Stimulated activated CD4-positive, alpha-beta T cell treated with anti-CD3 and anti-CD28 coated beads, TNF-alpha, amount 100 ng/mL, for 24 hours (primary cell): ENCODE data around the gene ABI1.

Experiments used
- DNase-seq, 3 experiments: peaks; one replicate each; pipeline ENCODE4 v3.0.0-alpha.2; 2020; ENCODE audit warnings: low read depth in 3 of 3

The ABI1 gene

GRCh38 chr10:26717476-26717875 lies 143.3 kb downstream of the ABI1 start:
- no peak for DNase-seq

GRCh38 chr10:26715137-26715487 lies 145.6 kb downstream of the ABI1 start:
- DNase-seq = no peak

- DNase-seq = no peak
Observed at GRCh38 chr10:26714415-26715136, 146.2 kb downstream of the ABI1 start.

- DNase-seq = no peak
Observed at GRCh38 chr10:26711324-26711723, 149.4 kb downstream of the ABI1 start.

- DNase-seq = no peak
Observed at GRCh38 chr10:26706936-26707335, 153.8 kb downstream of the ABI1 start.

- DNase-seq = no peak
Observed at GRCh38 chr10:26706206-26706605, 154.6 kb downstream of the ABI1 start.

GRCh38 chr10:26703974-26704373 lies 156.8 kb downstream of the ABI1 start:
- no peak for DNase-seq

- no peak for DNase-seq
Observed at GRCh38 chr10:26703096-26703495, 157.7 kb downstream of the ABI1 start.

GRCh38 chr10:26700884-26701630 lies 159.7 kb downstream of the ABI1 start:
- no peak for DNase-seq

GRCh38 chr10:26699631-26700030 lies 161.1 kb downstream of the ABI1 start:
- DNase-seq = no peak

GRCh38 chr10:26698909-26699308 lies 161.8 kb downstream of the ABI1 start:
- no peak for DNase-seq

- no peak for DNase-seq
Observed at GRCh38 chr10:26697922-26698608, 162.7 kb downstream of the ABI1 start.

GRCh38 chr10:26697163-26697921 lies 163.4 kb downstream of the ABI1 start, which contains the start of gene PDSS1:
PDSS1 (plus strand) TSS chr10:26697701; CDS start chr10:26697712, 11 bp downstream.
- peak; percentile 49 to 67 (median 58) for DNase-seq

- no peak for DNase-seq
Observed at GRCh38 chr10:26696786-26697162, 164.0 kb downstream of the ABI1 start.
